GM18517 (cell line): ENCODE measurements around the gene PIM3.

ENCODE experiments used
- ATAC-seq: cut with Tn5 transposase; IDR thresholded peaks from one replicate; pipeline ENCODE4 v1.9.1; 2021; ENCODE audit warnings: mild to moderate bottlenecking, moderate library complexity; ENCODE audit not compliant: unreplicated experiment

Gene PIM3

GRCh38 chr22:49966041-49966773, 5.6 kb downstream of the PIM3 start:
- ATAC-seq: no peak

GRCh38 chr22:49966774-49967705, 6.5 kb downstream of the PIM3 start:
- ATAC-seq: no peak

- ATAC-seq: no peak
Measured at GRCh38 chr22:49967706-49968208, 7.2 kb downstream of the PIM3 start.

GRCh38 chr22:49968313-49968830, 7.8 kb downstream of the PIM3 start:
- ATAC-seq: no peak

GRCh38 chr22:49968831-49969661, 8.5 kb downstream of the PIM3 start:
- ATAC-seq: no peak

GRCh38 chr22:49969751-49970527, 9.4 kb downstream of the PIM3 start:
- ATAC-seq: peak; percentile 4

GRCh38 chr22:49970528-49971231, 10.1 kb downstream of the PIM3 start:
- peak; percentile 59 for ATAC-seq

GRCh38 chr22:49971232-49972162, 10.9 kb downstream of the PIM3 start:
- peak; percentile 11 for ATAC-seq

- ATAC-seq: no peak
Measured at GRCh38 chr22:49972163-49973017, 11.8 kb downstream of the PIM3 start.

- ATAC-seq: no peak
Measured at GRCh38 chr22:49973018-49973961, 12.7 kb downstream of the PIM3 start.

- ATAC-seq: no peak
Measured at GRCh38 chr22:49975543-49976389, 15.2 kb downstream of the PIM3 start.

GRCh38 chr22:49976439-49977175, 16.0 kb downstream of the PIM3 start:
- no peak for ATAC-seq

GRCh38 chr22:49977578-49977977, 17.0 kb downstream of the PIM3 start:
- ATAC-seq: no peak

- no peak for ATAC-seq
Measured at GRCh38 chr22:49979587-49980264, 19.2 kb downstream of the PIM3 start.
